ENCODE measurements around the gene FAM186B. TPM values are rescaled to one million over a fixed set of nuclear protein-coding genes. Genes with fewer than 3 reads are reported as not detected.

The FAM186B gene
- total and polyA plus RNA-seq, 5 donors from 2014 or later = 0.14 TPM; not detected in 4

GRCh38 chr12:49647827-49648711, 42.6 kb upstream of the FAM186B start:
- peak in 1 of 3 donors; percentile 62 for DNase-seq
- Mint-ChIP-seq H3K4me3 (peak overlapping the region in 1 of 4 donors; percentile 15), H3K27me3 (no peaks in the 10 kb centered on the region), H3K27ac (peak overlapping the region; percentile 80 to 96 (median 81)), H3K36me3 (peaks cover 32% of the 10 kb centered on the region), H3K4me1 (peaks cover 4 to 52% (median 20%) of the 10 kb centered on the region in 4 donors), H3K9me3 (no peaks in the 10 kb centered on the region)
- Histone ChIP-seq H3K9me3 (ENCODE audit: control insufficient read depth in 2 of 2, low read length in 2 of 2) (no peaks in the 10 kb centered on the region), H3K4me1 (ENCODE audit: control insufficient read depth, insufficient read depth, low read length, poor library complexity, severe bottlenecking) (peaks cover 22% of the 10 kb centered on the region), H3K27ac (ENCODE audit: insufficient read depth, low read length, poor library complexity, severe bottlenecking) (no peak overlapping the region), H3K4me3 (ENCODE audit: low read depth, low read length) (no peak overlapping the region), H3K27me3 (ENCODE audit: control insufficient read depth, insufficient read depth, low read length) (no peaks in the 10 kb centered on the region), H3K36me3 (ENCODE audit: control insufficient read depth, insufficient read depth, low read length) (peaks cover 50% of the 10 kb centered on the region)
- no peak for ATAC-seq (ENCODE audit: low read depth in 2 of 2)

GRCh38 chr12:49646871-49647654, 41.6 kb upstream of the FAM186B start:
- DNase-seq (no peak), ATAC-seq (ENCODE audit: low read depth in 2 of 2) (no peak)
- H3K27ac ChIP-seq (ENCODE audit: insufficient read depth, low read length, poor library complexity, severe bottlenecking) = no peak overlapping the region
- peaks cover 42% of the 10 kb centered on the region for H3K36me3 ChIP-seq (ENCODE audit: control insufficient read depth, insufficient read depth, low read length)
- Mint-ChIP-seq H3K9me3 (no peaks in the 10 kb centered on the region), H3K27ac (peak overlapping the region; percentile 56 to 88 (median 76)), H3K36me3 (peaks cover 25% of the 10 kb centered on the region), H3K27me3 (no peaks in the 10 kb centered on the region), H3K4me3 (no peak overlapping the region), H3K4me1 (peaks cover 4 to 52% (median 20%) of the 10 kb centered on the region in 4 donors)
- H3K27me3 ChIP-seq (ENCODE audit: control insufficient read depth, insufficient read depth, low read length) = no peaks in the 10 kb centered on the region
- no peaks in the 10 kb centered on the region for H3K9me3 ChIP-seq (ENCODE audit: control insufficient read depth in 2 of 2, low read length in 2 of 2)
- no peak overlapping the region for H3K4me3 ChIP-seq (ENCODE audit: low read depth, low read length)
- H3K4me1 ChIP-seq (ENCODE audit: control insufficient read depth, insufficient read depth, low read length, poor library complexity, severe bottlenecking) = peaks cover 22% of the 10 kb centered on the region

- no peak overlapping the region for H3K27ac ChIP-seq (ENCODE audit: insufficient read depth, low read length, poor library complexity, severe bottlenecking)
- H3K36me3 ChIP-seq (ENCODE audit: control insufficient read depth, insufficient read depth, low read length) = peaks cover 38% of the 10 kb centered on the region
These were observed 40.9 kb upstream of the FAM186B start for GRCh38 chr12:49646331-49646830.

GRCh38 chr12:49645146-49646039, 40.0 kb upstream of the FAM186B start:
- H3K4me1 Mint-ChIP-seq = peaks cover 4 to 52% (median 20%) of the 10 kb centered on the region in 4 donors
- Histone ChIP-seq H3K27ac (ENCODE audit: insufficient read depth, low read length, poor library complexity, severe bottlenecking) (no peak overlapping the region), H3K4me1 (ENCODE audit: control insufficient read depth, insufficient read depth, low read length, poor library complexity, severe bottlenecking) (peaks cover 22% of the 10 kb centered on the region), H3K4me3 (ENCODE audit: low read depth, low read length) (no peak overlapping the region), H3K36me3 (ENCODE audit: control insufficient read depth, insufficient read depth, low read length) (peaks cover 28% of the 10 kb centered on the region), H3K9me3 (ENCODE audit: control insufficient read depth in 2 of 2, low read length in 2 of 2) (no peaks in the 10 kb centered on the region), H3K27me3 (ENCODE audit: control insufficient read depth, insufficient read depth, low read length) (no peaks in the 10 kb centered on the region)
- H3K27ac Mint-ChIP-seq = peak overlapping the region; percentile 7 to 70 (median 43)
- H3K4me3 Mint-ChIP-seq = no peak overlapping the region
- H3K27me3 Mint-ChIP-seq = no peaks in the 10 kb centered on the region
- DNase-seq (no peak), ATAC-seq (ENCODE audit: low read depth in 2 of 2) (no peak)
- no peaks in the 10 kb centered on the region for H3K9me3 Mint-ChIP-seq
- peaks cover 18% of the 10 kb centered on the region for H3K36me3 Mint-ChIP-seq

More at GRCh38 chr12:49646331-49646830, 40.9 kb upstream of the FAM186B start:
- Mint-ChIP-seq H3K4me1 (peaks cover 4 to 52% (median 20%) of the 10 kb centered on the region in 4 donors), H3K27ac (peak overlapping the region in 1 of 3 donors; percentile 70), H3K4me3 (no peak overlapping the region), H3K36me3 (peaks cover 25% of the 10 kb centered on the region), H3K27me3 (no peaks in the 10 kb centered on the region), H3K9me3 (no peaks in the 10 kb centered on the region)
- Histone ChIP-seq H3K4me3 (ENCODE audit: low read depth, low read length) (no peak overlapping the region), H3K4me1 (ENCODE audit: control insufficient read depth, insufficient read depth, low read length, poor library complexity, severe bottlenecking) (peaks cover 22% of the 10 kb centered on the region), H3K9me3 (ENCODE audit: control insufficient read depth in 2 of 2, low read length in 2 of 2) (no peaks in the 10 kb centered on the region), H3K27me3 (ENCODE audit: control insufficient read depth, insufficient read depth, low read length) (no peaks in the 10 kb centered on the region)
- DNase-seq (no peak), ATAC-seq (ENCODE audit: low read depth in 2 of 2) (no peak)

- peak; percentile 71 to 83 (median 83) for DNase-seq
- H3K27me3 Mint-ChIP-seq = no peaks in the 10 kb centered on the region
- Histone ChIP-seq H3K4me3 (ENCODE audit: low read depth, low read length) (no peak overlapping the region), H3K4me1 (ENCODE audit: control insufficient read depth, insufficient read depth, low read length, poor library complexity, severe bottlenecking) (peaks cover 22% of the 10 kb centered on the region), H3K27me3 (ENCODE audit: control insufficient read depth, insufficient read depth, low read length) (no peaks in the 10 kb centered on the region), H3K9me3 (ENCODE audit: control insufficient read depth in 2 of 2, low read length in 2 of 2) (no peaks in the 10 kb centered on the region), H3K36me3 (ENCODE audit: control insufficient read depth, insufficient read depth, low read length) (peaks cover 21% of the 10 kb centered on the region), H3K27ac (ENCODE audit: insufficient read depth, low read length, poor library complexity, severe bottlenecking) (no peak overlapping the region)
- H3K4me1 Mint-ChIP-seq = peaks cover 4 to 50% (median 20%) of the 10 kb centered on the region in 4 donors
- peak; percentile 89 to 91 for ATAC-seq (ENCODE audit: low read depth in 2 of 2)
- no peaks in the 10 kb centered on the region for H3K9me3 Mint-ChIP-seq
- peaks cover 14% of the 10 kb centered on the region for H3K36me3 Mint-ChIP-seq
- peak overlapping the region; percentile 7 to 91 (median 58) for H3K27ac Mint-ChIP-seq
- H3K4me3 Mint-ChIP-seq = peak overlapping the region in 1 of 4 donors; percentile 64
These were observed 39.2 kb upstream of the FAM186B start for GRCh38 chr12:49644620-49644994.

GRCh38 chr12:49643961-49644619, 38.7 kb upstream of the FAM186B start:
- peaks cover 22% of the 10 kb centered on the region for H3K4me1 ChIP-seq (ENCODE audit: control insufficient read depth, insufficient read depth, low read length, poor library complexity, severe bottlenecking)
- ATAC-seq (ENCODE audit: low read depth in 2 of 2) (peak in 1 of 2 donors; percentile 6), DNase-seq (no peak)
- no peaks in the 10 kb centered on the region for H3K9me3 ChIP-seq (ENCODE audit: control insufficient read depth in 2 of 2, low read length in 2 of 2)
- H3K4me3 Mint-ChIP-seq = no peak overlapping the region
- no peaks in the 10 kb centered on the region for H3K9me3 Mint-ChIP-seq
- peak overlapping the region in 2 of 3 donors; percentile 7 to 91 for H3K27ac Mint-ChIP-seq
- H3K27me3 Mint-ChIP-seq = no peaks in the 10 kb centered on the region
- H3K36me3 Mint-ChIP-seq = peaks cover 11% of the 10 kb centered on the region
- H3K4me3 ChIP-seq (ENCODE audit: low read depth, low read length) = no peak overlapping the region
- H3K27ac ChIP-seq (ENCODE audit: insufficient read depth, low read length, poor library complexity, severe bottlenecking) = no peak overlapping the region
- no peaks in the 10 kb centered on the region for H3K27me3 ChIP-seq (ENCODE audit: control insufficient read depth, insufficient read depth, low read length)
- peaks cover 4 to 53% (median 23%) of the 10 kb centered on the region in 4 donors for H3K4me1 Mint-ChIP-seq
- peaks cover 16% of the 10 kb centered on the region for H3K36me3 ChIP-seq (ENCODE audit: control insufficient read depth, insufficient read depth, low read length)

Data from CD4-positive, CD25-positive, alpha-beta regulatory T cell (primary cell).